Mesendoderm (in vitro differentiated cells): Measurements from ENCODE around the gene TCERG1L.

ENCODE experiments used
- DNase-seq: peaks from one replicate; pipeline ENCODE4 v3.0.0; 2013
- H2AK5ac ChIP-seq: 2 replicates; pipeline ENCODE4 v1.6.1; 2013; ENCODE audit warnings: low read length, inconsistent platforms
- H2BK120ac ChIP-seq: 2 replicates; pipeline ENCODE4 v1.6.1; 2013; ENCODE audit warnings: low read depth, mild to moderate bottlenecking, low read length, moderate library complexity, mixed read lengths
- H2BK15ac ChIP-seq: replicated peaks from 2 replicates; pipeline ENCODE4 v1.6.1; 2013; ENCODE audit warnings: low read depth, mild to moderate bottlenecking, moderate library complexity
- H2BK5ac ChIP-seq: 2 replicates; pipeline ENCODE4 v1.6.1; 2013; ENCODE audit warnings: low read length, inconsistent platforms
- H3K18ac ChIP-seq: 2 replicates; pipeline ENCODE4 v1.6.1; 2013; ENCODE audit warnings: mild to moderate bottlenecking, low read length, mixed read lengths
- H3K23ac ChIP-seq: one replicate; pipeline ENCODE4 v1.6.1; 2013; ENCODE audit warnings: low read length
- H3K27ac ChIP-seq: 2 replicates; pipeline ENCODE4 v1.5.1; 2013; ENCODE audit warnings: low read depth, mild to moderate bottlenecking, inconsistent platforms, low read length, moderate library complexity
- H3K27me3 ChIP-seq: 2 replicates; pipeline ENCODE4 v1.6.1; 2013; ENCODE audit warnings: low read length, control low read depth, mild to moderate bottlenecking, inconsistent platforms; ENCODE audit not compliant: insufficient read depth, poor library complexity
- H3K36me3 ChIP-seq: 2 replicates; pipeline ENCODE4 v1.6.1; 2013; ENCODE audit warnings: low read length, inconsistent platforms; ENCODE audit not compliant: control insufficient read depth, insufficient read depth
- H3K4ac ChIP-seq: one replicate; pipeline ENCODE4 v1.6.1; 2013; ENCODE audit warnings: low read depth, mild to moderate bottlenecking, low read length, moderate library complexity
- H3K4me1 ChIP-seq: 2 replicates; pipeline ENCODE4 v1.6.1; 2013; ENCODE audit warnings: low read depth, low read length, inconsistent platforms; ENCODE audit not compliant: control insufficient read depth
- H3K4me2 ChIP-seq: 2 replicates; pipeline ENCODE4 v1.6.1; 2013; ENCODE audit warnings: low read length
- H3K4me3 ChIP-seq: 2 replicates; pipeline ENCODE4 v1.5.1; 2013; ENCODE audit warnings: mild to moderate bottlenecking, low read length
- H3K56ac ChIP-seq: one replicate; pipeline ENCODE4 v1.6.1; 2013; ENCODE audit warnings: low read length
- H3K79me1 ChIP-seq: 2 replicates; pipeline ENCODE4 v1.6.1; 2013; ENCODE audit warnings: low read length, inconsistent platforms
- H3K79me2 ChIP-seq: 2 replicates; pipeline ENCODE4 v1.6.1; 2013; ENCODE audit warnings: mild to moderate bottlenecking, low read length; ENCODE audit not compliant: control insufficient read depth, insufficient read depth
- H3K9ac ChIP-seq: 2 replicates; pipeline ENCODE4 v1.6.1; 2013; ENCODE audit warnings: low read length, inconsistent platforms
- H4K5ac ChIP-seq: one replicate; pipeline ENCODE4 v1.6.1; 2013; ENCODE audit warnings: low read length
- H4K8ac ChIP-seq: one replicate; pipeline ENCODE4 v1.6.1; 2013; ENCODE audit warnings: low read depth, mild to moderate bottlenecking, control low read depth, low read length, moderate library complexity
- WGBS: extraction: QIAGEN DNeasy Blood & Tissue Kit; methylation state at CpG from one replicate; pipeline ENCODE4 v1.1.7; 2013; ENCODE audit warnings: low lambda C conversion rate, missing lambda C conversion rate; ENCODE audit not compliant: insufficient coverage; ENCODE audit errors: extremely low coverage; 5-methylcytosine and 5-hydroxymethylcytosine counted together

The TCERG1L gene

GRCh38 chr10:131206111-131206995 lies 105.2 kb downstream of the TCERG1L start:
- H3K4ac ChIP-seq = no peak overlapping the region
- no peaks in the 10 kb centered on the region for H3K36me3 ChIP-seq
- no peaks in the 10 kb centered on the region for H3K79me2 ChIP-seq
- H2BK120ac ChIP-seq = no peak overlapping the region
- no peaks in the 10 kb centered on the region for H3K4me1 ChIP-seq
- no peak overlapping the region for H2AK5ac ChIP-seq
- no peak overlapping the region for H3K9ac ChIP-seq
- H3K4me3 ChIP-seq = no peak overlapping the region
- no CpG with 5 or more reads among the region's 26 CpGs for WGBS
- no peak overlapping the region for H3K4me2 ChIP-seq
- no peak overlapping the region for H3K56ac ChIP-seq
- H3K18ac ChIP-seq = no peak overlapping the region
- no peak overlapping the region for H3K27ac ChIP-seq
- H2BK15ac ChIP-seq = no peak overlapping the region
- no peak overlapping the region for H4K8ac ChIP-seq
- H4K5ac ChIP-seq = no peak overlapping the region
- no peak overlapping the region for H3K23ac ChIP-seq
- H3K79me1 ChIP-seq = no peaks in the 10 kb centered on the region
- DNase-seq = no peak
- no peaks in the 10 kb centered on the region for H3K27me3 ChIP-seq
- H2BK5ac ChIP-seq = no peak overlapping the region

- no peak overlapping the region for H3K27ac ChIP-seq
- H4K5ac ChIP-seq = no peak overlapping the region
- no peak overlapping the region for H3K4me3 ChIP-seq
- H3K4me2 ChIP-seq = no peak overlapping the region
- no peak overlapping the region for H2BK5ac ChIP-seq
- H2BK15ac ChIP-seq = no peak overlapping the region
- H3K56ac ChIP-seq = no peak overlapping the region
- H3K27me3 ChIP-seq = no peaks in the 10 kb centered on the region
- no peak overlapping the region for H2AK5ac ChIP-seq
- no peak overlapping the region for H3K23ac ChIP-seq
- no peak overlapping the region for H2BK120ac ChIP-seq
- no peak for DNase-seq
- H3K79me2 ChIP-seq = no peaks in the 10 kb centered on the region
- H3K9ac ChIP-seq = no peak overlapping the region
- H3K4me1 ChIP-seq = no peaks in the 10 kb centered on the region
- no peaks in the 10 kb centered on the region for H3K36me3 ChIP-seq
- no peak overlapping the region for H3K4ac ChIP-seq
- H4K8ac ChIP-seq = no peak overlapping the region
- H3K79me1 ChIP-seq = no peaks in the 10 kb centered on the region
- WGBS = no CpG with 5 or more reads among the region's 9 CpGs
- no peak overlapping the region for H3K18ac ChIP-seq
These were observed 106.0 kb downstream of the TCERG1L start for GRCh38 chr10:131205556-131205955.

- no peak overlapping the region for H2AK5ac ChIP-seq
- no peaks in the 10 kb centered on the region for H3K79me1 ChIP-seq
- no peak overlapping the region for H2BK5ac ChIP-seq
- no peak overlapping the region for H3K18ac ChIP-seq
- H3K4me1 ChIP-seq = no peaks in the 10 kb centered on the region
- no peak overlapping the region for H3K4me2 ChIP-seq
- no peaks in the 10 kb centered on the region for H3K27me3 ChIP-seq
- H3K56ac ChIP-seq = no peak overlapping the region
- H3K79me2 ChIP-seq = no peaks in the 10 kb centered on the region
- H3K36me3 ChIP-seq = no peaks in the 10 kb centered on the region
- WGBS = no CpG with 5 or more reads among the region's 11 CpGs
- no peak for DNase-seq
- no peak overlapping the region for H4K5ac ChIP-seq
- H3K9ac ChIP-seq = no peak overlapping the region
- no peak overlapping the region for H3K4me3 ChIP-seq
- H3K4ac ChIP-seq = no peak overlapping the region
- no peak overlapping the region for H2BK15ac ChIP-seq
- no peak overlapping the region for H3K27ac ChIP-seq
- no peak overlapping the region for H3K23ac ChIP-seq
- no peak overlapping the region for H4K8ac ChIP-seq
- no peak overlapping the region for H2BK120ac ChIP-seq
These were observed 106.9 kb downstream of the TCERG1L start for GRCh38 chr10:131204406-131205152.

- Histone ChIP-seq H2AK5ac (no peak overlapping the region), H2BK120ac (no peak overlapping the region), H3K4me2 (no peak overlapping the region), H3K4ac (no peak overlapping the region), H3K79me1 (no peaks in the 10 kb centered on the region), H3K23ac (no peak overlapping the region), H3K9ac (no peak overlapping the region), H2BK5ac (no peak overlapping the region), H3K27me3 (no peaks in the 10 kb centered on the region), H3K56ac (no peak overlapping the region), H4K5ac (no peak overlapping the region), H3K36me3 (no peaks in the 10 kb centered on the region), H2BK15ac (no peak overlapping the region), H3K4me3 (no peak overlapping the region), H3K79me2 (no peaks in the 10 kb centered on the region), H3K18ac (no peak overlapping the region), H3K4me1 (no peaks in the 10 kb centered on the region), H3K27ac (no peak overlapping the region), H4K8ac (no peak overlapping the region)
- no peak for DNase-seq
- no CpG with 5 or more reads among the region's 22 CpGs for WGBS
These were observed 107.8 kb downstream of the TCERG1L start for GRCh38 chr10:131203456-131204357.

- H3K4me3 ChIP-seq = no peak overlapping the region
- H3K4ac ChIP-seq = no peak overlapping the region
- no peak overlapping the region for H3K18ac ChIP-seq
- H3K27ac ChIP-seq = no peak overlapping the region
- H2BK5ac ChIP-seq = no peak overlapping the region
- H4K8ac ChIP-seq = no peak overlapping the region
- no peak overlapping the region for H3K4me2 ChIP-seq
- no peak overlapping the region for H4K5ac ChIP-seq
- H3K79me1 ChIP-seq = no peaks in the 10 kb centered on the region
- no peak for DNase-seq
- no peak overlapping the region for H2AK5ac ChIP-seq
- H3K27me3 ChIP-seq = no peaks in the 10 kb centered on the region
- H3K4me1 ChIP-seq = no peaks in the 10 kb centered on the region
- H3K36me3 ChIP-seq = no peaks in the 10 kb centered on the region
- no peak overlapping the region for H3K9ac ChIP-seq
- WGBS = no CpG with 5 or more reads among the region's 11 CpGs
- H3K56ac ChIP-seq = no peak overlapping the region
- no peaks in the 10 kb centered on the region for H3K79me2 ChIP-seq
- H2BK15ac ChIP-seq = no peak overlapping the region
- H3K23ac ChIP-seq = no peak overlapping the region
- H2BK120ac ChIP-seq = no peak overlapping the region
These were observed 108.5 kb downstream of the TCERG1L start for GRCh38 chr10:131202990-131203389.
